HepG2 (cell line): ENCODE results near the gene HTRA2. TPM values are rescaled to one million over a fixed set of nuclear protein-coding genes. Genes with fewer than 3 reads are reported as not detected.

Experiments
- ARNT2 ChIP-seq: sonication (generic); formaldehyde crosslinking; IDR thresholded peaks from 2 replicates; pipeline ENCODE4 v1.8.0; 2022; ENCODE audit warnings: mild to moderate bottlenecking, low read depth, missing genetic modification reagents, moderate library complexity
- BATF2 ChIP-seq: sonication (generic); formaldehyde crosslinking; IDR thresholded peaks from 2 replicates; pipeline ENCODE4 v1.8.0; 2022; ENCODE audit warnings: mild to moderate bottlenecking, missing genetic modification reagents, moderate library complexity
- CREB1 ChIP-seq, 2 experiments: fragments of 450-650 bp in 1 of 2; IDR thresholded peaks; 2 replicates each; pipeline ENCODE4 v1.6.1; 2016 to 2017; ENCODE audit warnings: control low read depth in 1 of 2, mild to moderate bottlenecking in 1 of 2, missing compliant biosample characterization in 1 of 2, missing genetic modification characterization in 1 of 2
- FUBP1 ChIP-seq: sonication (generic); formaldehyde crosslinking; IDR thresholded peaks from 2 replicates; pipeline ENCODE4 v1.5.1; 2020; ENCODE audit warnings: missing genetic modification reagents, mild to moderate bottlenecking, borderline replicate concordance
- IRF2 ChIP-seq: IDR thresholded peaks from 2 replicates; pipeline ENCODE4 v1.6.1; 2018; ENCODE audit warnings: missing genetic modification reagents, missing compliant biosample characterization
- NFE2L2 ChIP-seq: fragments of 150-350 bp; IDR thresholded peaks from 2 replicates; pipeline ENCODE4 v1.6.1; 2014; ENCODE audit warnings: low read length
- PAF1 ChIP-seq: IDR thresholded peaks from 2 replicates; pipeline ENCODE4 v1.6.1; 2016; ENCODE audit warnings: missing genetic modification reagents, missing compliant biosample characterization
- PAX8 ChIP-seq: sonication (generic); formaldehyde crosslinking; IDR thresholded peaks from 2 replicates; pipeline ENCODE4 v1.8.0; 2022; ENCODE audit warnings: mild to moderate bottlenecking, missing genetic modification reagents, borderline replicate concordance
- POGK ChIP-seq: sonication (generic); formaldehyde crosslinking; conservative IDR thresholded peaks from 2 replicates; pipeline ENCODE4 v1.8.0; 2022; ENCODE audit warnings: mild to moderate bottlenecking, moderate library complexity, missing genetic modification reagents
- RXRB ChIP-seq: IDR thresholded peaks from 2 replicates; pipeline ENCODE4 v1.6.1; 2016; ENCODE audit warnings: borderline replicate concordance, missing genetic modification reagents, missing compliant biosample characterization
- TOE1 ChIP-seq: sonication (generic); formaldehyde crosslinking; IDR thresholded peaks from 2 replicates; pipeline ENCODE4 v1.4.0; 2020; ENCODE audit warnings: mild to moderate bottlenecking, missing genetic modification reagents
- ZNF160 ChIP-seq: sonication (generic); formaldehyde crosslinking; IDR thresholded peaks from 2 replicates; pipeline ENCODE4 v1.8.0; 2022; ENCODE audit warnings: mild to moderate bottlenecking, inconsistent platforms, missing genetic modification reagents
- ZNF224 ChIP-seq: sonication (generic); formaldehyde crosslinking; IDR thresholded peaks from 2 replicates; pipeline ENCODE4 v1.5.0; 2020; ENCODE audit warnings: mild to moderate bottlenecking, missing genetic modification reagents
- ZNF260 ChIP-seq: sonication (generic); formaldehyde crosslinking; IDR thresholded peaks from 2 replicates; pipeline ENCODE4 v1.4.0; 2020; ENCODE audit warnings: missing genetic modification reagents, low read depth, mild to moderate bottlenecking, borderline replicate concordance
- ZNF430 ChIP-seq: sonication (generic); formaldehyde crosslinking; IDR thresholded peaks from 2 replicates; pipeline ENCODE4 v1.9.0; 2021; ENCODE audit warnings: mild to moderate bottlenecking, missing genetic modification reagents
- ZNF503 ChIP-seq: sonication (generic); formaldehyde crosslinking; IDR thresholded peaks from 2 replicates; pipeline ENCODE4 v1.4.0; 2020; ENCODE audit warnings: missing genetic modification reagents
- ZNF75D ChIP-seq: sonication (generic); formaldehyde crosslinking; IDR thresholded peaks from 2 replicates; pipeline ENCODE4 v1.8.1; 2023; ENCODE audit warnings: missing genetic modification reagents, mild to moderate bottlenecking, borderline replicate concordance
- ZXDC ChIP-seq: sonication (generic); formaldehyde crosslinking; IDR thresholded peaks from 2 replicates; pipeline ENCODE4 v1.5.0; 2020; ENCODE audit warnings: mild to moderate bottlenecking, missing genetic modification reagents
- polyA plus RNA-seq, 8 experiments: library from polyadenylated mRNA; depleted of rRNA in 3 of 8; stranded (reverse) in 7 of 8; unstranded in 1 of 8; fragments of >200 nt; fragmentation: Illumina TruSeq in 4 of 8; extraction: Trizol in 4 of 8; gene quantifications; 2 replicates each; pipeline versions ENCODE4 v1.2.1 to v1.2.3, GENCODE V29; 2011 to 2016; ENCODE audit warnings: low read depth in 4 of 8, missing spikeins in 1 of 8, mixed read lengths in 1 of 8; ENCODE audit not compliant: insufficient read depth in 1 of 8
- total RNA-seq, 5 experiments: library from RNA; depleted of rRNA; stranded (reverse); fragments of >200 nt; fragmentation: Illumina TruSeq; extraction: Trizol; gene quantifications; 2 replicates each; pipeline ENCODE4 v1.2.3, GENCODE V29; 2016; ENCODE audit warnings: low read depth in 1 of 5

Gene HTRA2
- total and polyA plus RNA-seq, 2 of the 13 experiments (the other 11 are each of a cell fraction or from before 2014, with no cell fraction given) = 47.7 to 50.3 TPM

GRCh38 chr2:74482801-74483674 is 46.7 kb upstream of the HTRA2 start, which contains the start of the genes CCDC142 and TTC31 (continued):
- TF ChIP-seq ZNF503 (CRISPR knock-in tag) (peak; percentile 82; the same call in 1 of the 2 replicates), IRF2 (CRISPR knock-in tag) (peak; percentile 88), FUBP1 (no peak), BATF2 (peak; percentile 80; the same call in 1 of the 2 replicates), PAX8 (peak; percentile 75), NFE2L2 (0 out of 2 replicates have a peak, but pooled peaks have one; percentile 1), ZNF160 (CRISPR knock-in tag) (0 out of 2 replicates have a peak, but pooled peaks have one; percentile 2), TOE1 (CRISPR knock-in tag) (no peak; the same call in 1 of the 2 replicates), POGK (CRISPR knock-in tag) (peak; percentile 68), ZXDC (CRISPR knock-in tag) (peak; percentile 46), ZNF75D (CRISPR knock-in tag) (no peak), CREB1 (IDR thresholded peaks at IDR 0.05) (no peak), CREB1 (CRISPR knock-in tag; IDR thresholded peaks at IDR 0.05) (peak; percentile 91), ZNF260 (CRISPR knock-in tag) (no peak), ZNF224 (CRISPR knock-in tag) (0 out of 2 replicates have a peak, but pooled peaks have one; percentile 38), ZNF430 (CRISPR knock-in tag) (peak; percentile 92), PAF1 (CRISPR knock-in tag) (no peak), RXRB (CRISPR knock-in tag) (peak; percentile 61), ARNT2 (peak; percentile 51; the same call in 1 of the 2 replicates)
